Esophagus squamous epithelium (tissue), 4 donors: ENCODE results near the gene EHHADH.

Source experiments
- POLR2A ChIP-seq, 4 donors: fragments of 450-650 bp; IDR thresholded peaks; one replicate each; pipeline ENCODE4 v1.6.1; 2017; ENCODE audit warnings: antibody characterized with exemption in 4 of 4, mild to moderate bottlenecking in 4 of 4, moderate library complexity in 3 of 4
- TF ChIP-seq, protein P1 (sequence below), 6 experiments: fragments of 450-650 bp in 4 of 6; fragments of 200-600 bp in 2 of 6; sonication (generic) in 2 of 6; IDR thresholded peaks; one replicate each; pipeline ENCODE4 v1.5.1; 2016 to 2019; ENCODE audit warnings: antibody characterized with exemption in 6 of 6, mild to moderate bottlenecking in 4 of 6, moderate library complexity in 4 of 6

DNA sequence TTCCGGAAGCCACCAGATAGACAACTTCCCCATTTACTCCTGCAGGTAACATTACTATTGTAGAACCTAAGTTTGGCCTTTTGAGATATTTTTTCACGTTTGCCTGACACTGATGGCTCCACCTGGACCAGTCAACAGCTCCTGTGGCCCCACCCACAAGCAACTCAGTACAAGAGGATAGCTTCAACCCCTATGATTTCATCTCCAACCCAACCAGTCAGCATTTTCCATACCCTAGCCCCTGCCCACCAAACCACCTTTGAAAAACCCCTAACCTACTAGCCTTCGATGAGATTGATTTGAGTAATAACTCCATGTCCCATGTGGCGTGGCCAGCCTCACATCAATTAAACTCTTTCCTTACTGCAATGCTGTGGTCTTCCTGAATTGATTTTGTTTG, 950 bp upstream of the EHHADH start:
- TF ChIP-seq, protein P1, sequence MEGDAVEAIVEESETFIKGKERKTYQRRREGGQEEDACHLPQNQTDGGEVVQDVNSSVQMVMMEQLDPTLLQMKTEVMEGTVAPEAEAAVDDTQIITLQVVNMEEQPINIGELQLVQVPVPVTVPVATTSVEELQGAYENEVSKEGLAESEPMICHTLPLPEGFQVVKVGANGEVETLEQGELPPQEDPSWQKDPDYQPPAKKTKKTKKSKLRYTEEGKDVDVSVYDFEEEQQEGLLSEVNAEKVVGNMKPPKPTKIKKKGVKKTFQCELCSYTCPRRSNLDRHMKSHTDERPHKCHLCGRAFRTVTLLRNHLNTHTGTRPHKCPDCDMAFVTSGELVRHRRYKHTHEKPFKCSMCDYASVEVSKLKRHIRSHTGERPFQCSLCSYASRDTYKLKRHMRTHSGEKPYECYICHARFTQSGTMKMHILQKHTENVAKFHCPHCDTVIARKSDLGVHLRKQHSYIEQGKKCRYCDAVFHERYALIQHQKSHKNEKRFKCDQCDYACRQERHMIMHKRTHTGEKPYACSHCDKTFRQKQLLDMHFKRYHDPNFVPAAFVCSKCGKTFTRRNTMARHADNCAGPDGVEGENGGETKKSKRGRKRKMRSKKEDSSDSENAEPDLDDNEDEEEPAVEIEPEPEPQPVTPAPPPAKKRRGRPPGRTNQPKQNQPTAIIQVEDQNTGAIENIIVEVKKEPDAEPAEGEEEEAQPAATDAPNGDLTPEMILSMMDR (IDR thresholded peaks at IDR 0.05) = no peak
- TF ChIP-seq POLR2A (IDR thresholded peaks at IDR 0.05) = no peak
